ENCODE results near the gene ATP13A1.

The ATP13A1 gene

GRCh38 chr19:19655051-19655594, 8.4 kb downstream of the ATP13A1 start:
- TF ChIP-seq CTCF (IDR thresholded peaks at IDR 0.05; ENCODE audit: low read depth, low read length), result no peak

GRCh38 chr19:19654441-19654840, 9.0 kb downstream of the ATP13A1 start:
- no peak overlapping the region for H3K4me3 ChIP-seq (ENCODE audit: low read depth, low read length)
- no peak for TF ChIP-seq CTCF (IDR thresholded peaks at IDR 0.05; ENCODE audit: low read depth, low read length)

More at GRCh38 chr19:19655051-19655594, 8.4 kb downstream of the ATP13A1 start:
- H3K4me3 ChIP-seq (ENCODE audit: low read depth, low read length), result no peak overlapping the region

GRCh38 chr19:19653597-19654147, 9.8 kb downstream of the ATP13A1 start:
- H3K4me3 ChIP-seq (ENCODE audit: low read depth, low read length), result no peak overlapping the region
- TF ChIP-seq CTCF (IDR thresholded peaks at IDR 0.05; ENCODE audit: low read depth, low read length), result no peak

GRCh38 chr19:19652482-19653295, 10.8 kb downstream of the ATP13A1 start:
- TF ChIP-seq CTCF (IDR thresholded peaks at IDR 0.05; ENCODE audit: low read depth, low read length), result no peak
- no peak overlapping the region for H3K4me3 ChIP-seq (ENCODE audit: low read depth, low read length)

- no peak for TF ChIP-seq CTCF (IDR thresholded peaks at IDR 0.05; ENCODE audit: low read depth, low read length)
- H3K4me3 ChIP-seq (ENCODE audit: low read depth, low read length), result no peak overlapping the region
Measured at GRCh38 chr19:19651076-19651475, 12.4 kb downstream of the ATP13A1 start.

GRCh38 chr19:19650331-19650730, 13.1 kb downstream of the ATP13A1 start:
- H3K4me3 ChIP-seq (ENCODE audit: low read depth, low read length), result no peak overlapping the region
- TF ChIP-seq CTCF (IDR thresholded peaks at IDR 0.05; ENCODE audit: low read depth, low read length), result no peak

- H3K4me3 ChIP-seq (ENCODE audit: low read depth, low read length), result no peak overlapping the region
- no peak for TF ChIP-seq CTCF (IDR thresholded peaks at IDR 0.05; ENCODE audit: low read depth, low read length)
Measured at GRCh38 chr19:19649580-19649995, 13.9 kb downstream of the ATP13A1 start.

Data from WI38 (cell line).